Kidney (tissue), 14 donors: ENCODE results near the gene BPIFA1. TPM values are rescaled to one million over a fixed set of nuclear protein-coding genes. Genes with fewer than 3 reads are reported as not detected.

Experiments used
- DNase-seq, 5 donors: peaks; one replicate each; pipeline ENCODE4 v3.0.0-alpha.2; 2013 to 2020
- FAIRE-seq: peaks from 2 replicates; lab custom pipeline; 2012; peaks lifted over from hg19 to GRCh38; lab: Jason Lieb, UNC
- H3K27ac ChIP-seq, 2 donors: one replicate each; pipeline ENCODE4 v1.7.0; 2013; ENCODE audit warnings: low read depth in 2 of 2, low read length in 2 of 2, inconsistent platforms in 1 of 2
- H3K27me3 ChIP-seq: one replicate; pipeline ENCODE4 v1.7.1; 2013; ENCODE audit warnings: low read length, inconsistent platforms; ENCODE audit not compliant: control insufficient read depth, insufficient read depth
- H3K36me3 ChIP-seq, 3 donors: one replicate each; pipeline versions ENCODE4 v1.7.0 to v1.7.1; 2013; ENCODE audit warnings: low read length in 3 of 3, control low read depth in 1 of 3, inconsistent platforms in 1 of 3; ENCODE audit not compliant: insufficient read depth in 3 of 3, control insufficient read depth in 2 of 3
- H3K4me1 ChIP-seq, 3 donors: one replicate each; pipeline versions ENCODE4 v1.7.0 to v1.7.1; 2013; ENCODE audit warnings: low read length in 3 of 3, inconsistent platforms in 1 of 3, low read depth in 1 of 3; ENCODE audit not compliant: control insufficient read depth in 2 of 3, insufficient read depth in 2 of 3
- H3K4me3 ChIP-seq, 3 donors: one replicate each; pipeline versions ENCODE4 v1.7.0 to v1.8.1; 2013; ENCODE audit warnings: low read length in 3 of 3, control low read depth in 1 of 3, inconsistent platforms in 1 of 3
- H3K9ac ChIP-seq, 3 donors: one replicate each; pipeline versions ENCODE4 v1.7.0 to v1.7.1; 2013; ENCODE audit warnings: low read length in 3 of 3, control low read depth in 1 of 3, inconsistent platforms in 1 of 3
- H3K9me3 ChIP-seq, 3 donors: one replicate each; pipeline versions ENCODE4 v1.7.0 to v1.7.1; 2013; ENCODE audit warnings: low read length in 3 of 3, control low read depth in 1 of 3, inconsistent platforms in 1 of 3; ENCODE audit not compliant: control insufficient read depth in 2 of 3, insufficient read depth in 1 of 3
- intact Hi-C: fragments of 100-400 bp; cut with DNase I; formaldehyde crosslinking; loops from one replicate; pipeline ENCODE4 v1.11.1; 2022
- polyA plus RNA-seq: library from polyadenylated mRNA; stranded (reverse); fragments of 350-450 nt; fragmentation: Illumina TruSeq; extraction: RNeasy Lipid Tissue Mini Kit (QIAGEN cat#74804); gene quantifications from one replicate; pipeline ENCODE4 v1.2.3, GENCODE V29; 2014; ENCODE audit warnings: low read depth, low replicate concordance; ENCODE audit not compliant: insufficient read depth
- total RNA-seq: library from RNA; stranded (reverse); fragmentation: NEBNext Ultra II Directional; extraction: Animal tissue kit (Norgen Biotek cat#: 25700); gene quantifications from one replicate; pipeline ENCODE4 v1.2.1, GENCODE V29; 2021
- TF ChIP-seq, protein P1 (sequence below): IDR thresholded peaks from 3 replicates; pipeline ENCODE4 v1.5.1; 2012; ENCODE audit warnings: mild to moderate bottlenecking, moderate library complexity, borderline replicate concordance; ENCODE audit not compliant: insufficient read depth; ENCODE audit errors: extremely low read depth
- donor health status: control.
- donor health status: control.
- donor health status: control.
- donor health status: control.
- donor health status: control.
- donor health status: DM: yes; HTN: yes; CAD: no.
- donor health status: Normal renal cell carcinoma (clear cell type).

BPIFA1 gene
- total and polyA plus RNA-seq, 2 donors from 2014 or later, result not detected

DNA sequence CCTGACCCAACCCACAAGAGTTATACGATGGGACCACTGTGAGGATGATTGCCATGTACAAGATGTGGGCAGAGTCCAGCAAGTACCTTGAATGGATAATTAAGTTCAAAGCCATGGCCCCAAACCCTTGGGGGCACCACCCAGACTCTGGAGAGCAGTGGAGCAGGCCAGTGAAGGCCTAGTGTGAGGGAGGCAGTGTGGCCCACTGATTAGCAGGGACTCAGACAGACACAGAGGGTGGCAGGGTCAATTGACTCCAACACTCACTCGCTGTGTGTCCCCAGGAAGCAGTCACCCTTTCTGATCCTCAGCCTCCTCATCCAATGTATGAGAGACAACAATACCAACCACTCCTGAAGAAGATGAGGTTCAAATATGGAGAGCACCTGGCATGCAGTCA is 1.7 kb upstream of the BPIFA1 start:
- intact Hi-C loops, result no loop called here
- DNase-seq (no peak), FAIRE-seq (no peak)
- Histone ChIP-seq H3K9me3 (no peaks in the 10 kb centered on the region), H3K4me1 (no peaks in the 10 kb centered on the region), H3K4me3 (no peak overlapping the region), H3K36me3 (no peaks in the 10 kb centered on the region), H3K27ac (no peak overlapping the region), H3K27me3 (no peaks in the 10 kb centered on the region), H3K9ac (no peak overlapping the region)
- TF ChIP-seq, protein P1, sequence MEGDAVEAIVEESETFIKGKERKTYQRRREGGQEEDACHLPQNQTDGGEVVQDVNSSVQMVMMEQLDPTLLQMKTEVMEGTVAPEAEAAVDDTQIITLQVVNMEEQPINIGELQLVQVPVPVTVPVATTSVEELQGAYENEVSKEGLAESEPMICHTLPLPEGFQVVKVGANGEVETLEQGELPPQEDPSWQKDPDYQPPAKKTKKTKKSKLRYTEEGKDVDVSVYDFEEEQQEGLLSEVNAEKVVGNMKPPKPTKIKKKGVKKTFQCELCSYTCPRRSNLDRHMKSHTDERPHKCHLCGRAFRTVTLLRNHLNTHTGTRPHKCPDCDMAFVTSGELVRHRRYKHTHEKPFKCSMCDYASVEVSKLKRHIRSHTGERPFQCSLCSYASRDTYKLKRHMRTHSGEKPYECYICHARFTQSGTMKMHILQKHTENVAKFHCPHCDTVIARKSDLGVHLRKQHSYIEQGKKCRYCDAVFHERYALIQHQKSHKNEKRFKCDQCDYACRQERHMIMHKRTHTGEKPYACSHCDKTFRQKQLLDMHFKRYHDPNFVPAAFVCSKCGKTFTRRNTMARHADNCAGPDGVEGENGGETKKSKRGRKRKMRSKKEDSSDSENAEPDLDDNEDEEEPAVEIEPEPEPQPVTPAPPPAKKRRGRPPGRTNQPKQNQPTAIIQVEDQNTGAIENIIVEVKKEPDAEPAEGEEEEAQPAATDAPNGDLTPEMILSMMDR, result no peak

DNA sequence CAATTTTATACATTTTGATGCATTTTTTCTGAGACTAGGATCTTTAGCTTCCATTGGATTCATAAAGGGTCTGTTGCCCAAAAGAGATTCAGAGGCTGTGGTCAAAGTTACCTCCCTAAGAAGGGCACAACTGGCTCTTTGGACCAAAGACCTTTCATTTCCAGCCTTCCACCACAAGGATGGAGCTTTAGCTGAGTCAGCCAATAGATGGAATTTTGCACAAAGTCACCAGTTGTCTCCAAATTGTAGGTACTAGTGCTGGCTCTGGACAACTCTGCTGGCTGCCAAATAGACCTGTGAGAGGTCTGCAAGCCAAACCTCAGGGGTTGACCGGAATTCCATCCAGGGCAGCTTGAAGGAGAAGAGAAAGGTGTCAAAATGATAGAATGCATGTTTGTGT is 555 bp downstream of the BPIFA1 start:
- FAIRE-seq, result no peak
- Histone ChIP-seq H3K9ac (no peak overlapping the region), H3K36me3 (no peaks in the 10 kb centered on the region), H3K27me3 (no peaks in the 10 kb centered on the region), H3K4me1 (no peaks in the 10 kb centered on the region), H3K4me3 (no peak overlapping the region), H3K9me3 (no peaks in the 10 kb centered on the region), H3K27ac (no peak overlapping the region)
- DNase-seq, result no peak
- TF ChIP-seq, protein P1, result no peak
- intact Hi-C loops, result no loop called here

DNA sequence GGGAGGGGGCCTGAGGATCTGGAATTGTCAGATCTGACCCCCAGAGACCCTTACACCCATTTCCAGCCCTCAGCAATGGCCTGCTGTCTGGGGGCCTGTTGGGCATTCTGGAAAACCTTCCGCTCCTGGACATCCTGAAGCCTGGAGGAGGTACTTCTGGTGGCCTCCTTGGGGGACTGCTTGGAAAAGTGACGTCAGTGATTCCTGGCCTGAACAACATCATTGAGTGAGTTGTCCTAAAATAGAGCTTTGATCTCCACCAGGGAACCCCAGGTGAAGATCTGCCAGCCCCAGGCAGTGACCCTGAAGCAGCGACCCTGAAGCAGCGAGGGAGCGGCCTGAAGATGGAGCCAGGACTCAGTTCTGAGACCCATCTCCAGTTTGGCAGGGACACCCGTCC is 2.2 kb downstream of the BPIFA1 start:
- no peaks in the 10 kb centered on the region for H3K27me3 ChIP-seq
- intact Hi-C loops, result no loop called here
- no peak for FAIRE-seq

DNA sequence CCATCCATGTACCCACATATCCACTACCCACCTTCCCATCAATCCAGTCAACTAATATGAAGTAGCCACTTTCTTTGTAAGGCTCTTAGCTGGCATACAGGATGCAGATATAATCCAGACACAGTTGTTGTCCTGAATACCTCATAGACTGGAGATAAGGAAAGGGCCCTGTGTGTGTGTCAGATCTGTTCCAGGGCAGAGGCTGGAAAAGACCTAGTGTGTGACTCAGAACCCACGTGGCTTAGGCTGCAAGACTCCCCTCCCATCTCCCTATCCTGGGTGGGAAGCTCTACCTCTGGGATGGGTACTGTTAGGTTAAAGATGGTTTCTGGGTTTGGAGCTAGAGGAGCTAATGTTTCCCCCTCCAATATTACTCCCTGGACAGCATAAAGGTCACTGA is 3.6 kb downstream of the BPIFA1 start:
- DNase-seq (no peak), FAIRE-seq (no peak)
- TF ChIP-seq, protein P1, result no peak
- H3K4me1 ChIP-seq, result peaks cover 0 to 2% (median 0%) of the 10 kb centered on the region in 3 donors
- no peak overlapping the region for H3K4me3 ChIP-seq
- intact Hi-C loops, result no loop called here
- no peaks in the 10 kb centered on the region for H3K36me3 ChIP-seq
- no peaks in the 10 kb centered on the region for H3K9me3 ChIP-seq
- H3K27me3 ChIP-seq, result no peaks in the 10 kb centered on the region
- no peak overlapping the region for H3K27ac ChIP-seq
- no peak overlapping the region for H3K9ac ChIP-seq

More for the DNA sequence above, 2.2 kb downstream of the BPIFA1 start:
- Histone ChIP-seq H3K4me1 (no peaks in the 10 kb centered on the region), H3K9me3 (no peaks in the 10 kb centered on the region), H3K36me3 (no peaks in the 10 kb centered on the region), H3K9ac (no peak overlapping the region), H3K27ac (no peak overlapping the region), H3K4me3 (no peak overlapping the region)
- TF ChIP-seq, protein P1, result no peak
- no peak for DNase-seq
